Endodermal cell (in vitro differentiated cells): ENCODE data around the gene TPPP. TPM values are rescaled to one million over a fixed set of nuclear protein-coding genes. Genes with fewer than 3 reads are reported as not detected.

Experiments used
- total RNA-seq, 2 donors: library from RNA; stranded (reverse); fragmentation: NEBNext Ultra II Directional in 1 of 2; extraction: Animal tissue kit (Norgen Biotek cat#: 25700) in 1 of 2; gene quantifications; 2 replicates in 1 of 2; 3 replicates in 1 of 2; pipeline ENCODE4 v1.2.1, GENCODE V29; 2021

The TPPP gene
- total RNA-seq, 2 donors from 2014 or later, result 0.22 to 0.70 TPM

Other genes with a start within 250 kb of the TPPP start
- 1 to 10 TPM; 1.3 to 1.5 TPM for gene SLC9A3, start 168.9 kb downstream of the TPPP start, total RNA-seq
- 10 to 100 TPM; 35.6 to 36.5 TPM for gene CEP72, start 81.0 kb downstream of the TPPP start, total RNA-seq
- gene ZDHHC11B, start 91.4 kb upstream of the TPPP start, total RNA-seq, result 1 to 10 TPM in 1 of 2 donors, under 1 TPM in 1; 0.75 to 1.3 TPM
- 10 to 100 TPM; 10.6 to 28.9 TPM for gene ZDHHC11, start 157.6 kb upstream of the TPPP start, total RNA-seq
- 10 to 100 TPM; 58.2 to 67.9 TPM for gene BRD9, start 199.4 kb upstream of the TPPP start, total RNA-seq
- gene TRIP13, start 199.5 kb upstream of the TPPP start, total RNA-seq, result 10 to 100 TPM; 21.9 to 32.4 TPM